Right lobe of liver (tissue), 4 donors: Measurements from ENCODE around the gene ZNF367.

Source experiments
- CTCF ChIP-seq, 4 donors: fragments of 200-600 bp in 3 of 4; fragments of 450-650 bp in 1 of 4; IDR thresholded peaks; one replicate each; pipeline versions ENCODE4 v1.5.1 to v1.8.0; 2016 to 2022; ENCODE audit warnings: antibody characterized with exemption in 4 of 4, mild to moderate bottlenecking in 2 of 4
- POLR2A ChIP-seq: fragments of 450-650 bp; IDR thresholded peaks from one replicate; pipeline ENCODE4 v1.6.1; 2017; ENCODE audit warnings: antibody characterized with exemption, mild to moderate bottlenecking
- donor health status: DM: no; HTN: no; CAD: no.
- donor health status: DM: no; HTN: no; CAD: no.
- donor health status: DM: no; HTN: yes; CAD: no.

- TF ChIP-seq CTCF (IDR thresholded peaks at IDR 0.05): no peak
- no peak for TF ChIP-seq POLR2A
Measured at GRCh38 chr9:96412174-96412913, 5.8 kb downstream of the ZNF367 start.
